K562 (cell line): Measurements from ENCODE around the gene FAM83F. TPM values are rescaled to one million over a fixed set of nuclear protein-coding genes. Genes with fewer than 3 reads are reported as not detected.

Source experiments
- ARID1B ChIP-seq: fragments of 450-650 bp; IDR thresholded peaks from 2 replicates; pipeline ENCODE4 v1.6.1; 2016; ENCODE audit warnings: antibody characterized with exemption, mild to moderate bottlenecking, inconsistent platforms
- BCOR ChIP-seq: fragments of 450-650 bp; IDR thresholded peaks from 2 replicates; pipeline ENCODE4 v1.6.1; 2016
- CREB3 ChIP-seq: fragments of 450-650 bp; conservative IDR thresholded peaks from 2 replicates; pipeline ENCODE4 v1.6.1; 2016; ENCODE audit warnings: missing genetic modification characterization, low read depth, mild to moderate bottlenecking, missing compliant biosample characterization, moderate library complexity
- CREBBP ChIP-seq: IDR thresholded peaks from one replicate; pipeline ENCODE4 v1.6.1; 2012; ENCODE audit warnings: low read depth, mild to moderate bottlenecking, control low read depth, inconsistent platforms, low read length
- DACH1 ChIP-seq: fragments of 450-650 bp; IDR thresholded peaks from 2 replicates; pipeline ENCODE4 v1.6.1; 2018; ENCODE audit not compliant: partially characterized antibody
- GABPB1 ChIP-seq: sonication (generic); formaldehyde crosslinking; IDR thresholded peaks from 2 replicates; pipeline ENCODE4 v1.8.0; 2022; ENCODE audit warnings: mild to moderate bottlenecking, missing genetic modification reagents
- HES1 ChIP-seq: fragments of 450-650 bp; IDR thresholded peaks from 2 replicates; pipeline ENCODE4 v1.6.1; 2016; ENCODE audit warnings: low read depth, mild to moderate bottlenecking, moderate library complexity
- ZNF280B ChIP-seq: fragments of 250-450 bp; sonication (Bioruptor Pico); IDR thresholded peaks from 2 replicates; pipeline ENCODE4 v1.5.1; 2021; ENCODE audit warnings: mild to moderate bottlenecking
- ZNF408 ChIP-seq: fragments of 250-450 bp; sonication (Bioruptor Pico); IDR thresholded peaks from 2 replicates; pipeline ENCODE4 v1.4.0; 2020; ENCODE audit warnings: low read depth, mild to moderate bottlenecking, moderate library complexity
- ZNF551 ChIP-seq: fragments of 250-450 bp; sonication (Bioruptor Pico); IDR thresholded peaks from 2 replicates; pipeline ENCODE4 v1.5.0; 2021; ENCODE audit warnings: mild to moderate bottlenecking, moderate library complexity
- polyA plus RNA-seq, 8 experiments: library from polyadenylated mRNA; depleted of rRNA in 4 of 8; stranded (reverse) in 5 of 8; unstranded in 3 of 8; fragments of >200 nt; fragmentation: Nextera tagmentation in 2 of 8; fragmentation: Illumina TruSeq in 1 of 8; extraction: Ambion mirVana in 2 of 8; extraction: Trizol in 1 of 8; gene quantifications; 2 replicates each; pipeline versions ENCODE4 v1.2.1 to v1.2.3, GENCODE V29; 2011 to 2014; ENCODE audit warnings: inconsistent platforms in 1 of 8, missing spikeins in 1 of 8
- total RNA-seq, 7 experiments: library from RNA; depleted of rRNA in 6 of 7; stranded (reverse); fragments of >200 nt in 6 of 7; fragmentation: Illumina TruSeq in 2 of 7; extraction: Trizol in 2 of 7; gene quantifications; 2 replicates each; pipeline versions ENCODE4 v1.2.1 to v1.2.3, GENCODE V29; 2011 to 2021; ENCODE audit warnings: low replicate concordance in 1 of 7
- TF ChIP-seq, protein P1 (sequence below): fragments of 450-650 bp; IDR thresholded peaks from 2 replicates; pipeline ENCODE4 v1.6.1; 2018; ENCODE audit not compliant: partially characterized antibody
- TF ChIP-seq, protein P2 (sequence below): fragments of 250-450 bp; sonication (Bioruptor Pico); IDR thresholded peaks from 2 replicates; pipeline ENCODE4 v1.4.0; 2020; ENCODE audit warnings: mild to moderate bottlenecking
- TF ChIP-seq, protein P3 (sequence below): sonication (generic); formaldehyde crosslinking; IDR thresholded peaks from 2 replicates; pipeline ENCODE4 v1.8.0; 2022; ENCODE audit warnings: mild to moderate bottlenecking, missing genetic modification reagents

FAM83F gene
- total and polyA plus RNA-seq, 9 of the 15 experiments (the other 6 are each of a cell fraction or from before 2014, with no cell fraction given): under 0.01 to 0.13 (median 0.04) TPM; not detected in 1

- TF ChIP-seq, protein P1, sequence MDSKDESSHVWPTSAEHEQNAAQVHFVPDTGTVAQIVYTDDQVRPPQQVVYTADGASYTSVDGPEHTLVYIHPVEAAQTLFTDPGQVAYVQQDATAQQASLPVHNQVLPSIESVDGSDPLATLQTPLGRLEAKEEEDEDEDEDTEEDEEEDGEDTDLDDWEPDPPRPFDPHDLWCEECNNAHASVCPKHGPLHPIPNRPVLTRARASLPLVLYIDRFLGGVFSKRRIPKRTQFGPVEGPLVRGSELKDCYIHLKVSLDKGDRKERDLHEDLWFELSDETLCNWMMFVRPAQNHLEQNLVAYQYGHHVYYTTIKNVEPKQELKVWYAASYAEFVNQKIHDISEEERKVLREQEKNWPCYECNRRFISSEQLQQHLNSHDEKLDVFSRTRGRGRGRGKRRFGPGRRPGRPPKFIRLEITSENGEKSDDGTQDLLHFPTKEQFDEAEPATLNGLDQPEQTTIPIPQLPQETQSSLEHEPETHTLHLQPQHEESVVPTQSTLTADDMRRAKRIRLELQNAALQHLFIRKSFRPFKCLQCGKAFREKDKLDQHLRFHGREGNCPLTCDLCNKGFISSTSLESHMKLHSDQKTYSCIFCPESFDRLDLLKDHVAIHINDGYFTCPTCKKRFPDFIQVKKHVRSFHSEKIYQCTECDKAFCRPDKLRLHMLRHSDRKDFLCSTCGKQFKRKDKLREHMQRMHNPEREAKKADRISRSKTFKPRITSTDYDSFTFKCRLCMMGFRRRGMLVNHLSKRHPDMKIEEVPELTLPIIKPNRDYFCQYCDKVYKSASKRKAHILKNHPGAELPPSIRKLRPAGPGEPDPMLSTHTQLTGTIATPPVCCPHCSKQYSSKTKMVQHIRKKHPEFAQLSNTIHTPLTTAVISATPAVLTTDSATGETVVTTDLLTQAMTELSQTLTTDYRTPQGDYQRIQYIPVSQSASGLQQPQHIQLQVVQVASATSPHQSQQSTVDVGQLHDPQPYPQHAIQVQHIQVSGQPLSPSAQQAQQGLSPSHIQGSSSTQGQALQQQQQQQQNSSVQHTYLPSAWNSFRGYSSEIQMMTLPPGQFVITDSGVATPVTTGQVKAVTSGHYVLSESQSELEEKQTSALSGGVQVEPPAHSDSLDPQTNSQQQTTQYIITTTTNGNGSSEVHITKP: peak; percentile 60
- TF ChIP-seq ZNF408 (CRISPR knock-in tag) (no peak), ZNF280B (no peak), DACH1 (no peak), ZNF551 (CRISPR knock-in tag) (no peak), CREBBP (no peak), GABPB1 (0 out of 2 replicates have a peak, but pooled peaks have one; percentile 21), BCOR (no peak), ARID1B (no peak), CREB3 (tag) (no peak), HES1 (no peak; the same call in 1 of the 2 replicates)
- TF ChIP-seq, protein P2, sequence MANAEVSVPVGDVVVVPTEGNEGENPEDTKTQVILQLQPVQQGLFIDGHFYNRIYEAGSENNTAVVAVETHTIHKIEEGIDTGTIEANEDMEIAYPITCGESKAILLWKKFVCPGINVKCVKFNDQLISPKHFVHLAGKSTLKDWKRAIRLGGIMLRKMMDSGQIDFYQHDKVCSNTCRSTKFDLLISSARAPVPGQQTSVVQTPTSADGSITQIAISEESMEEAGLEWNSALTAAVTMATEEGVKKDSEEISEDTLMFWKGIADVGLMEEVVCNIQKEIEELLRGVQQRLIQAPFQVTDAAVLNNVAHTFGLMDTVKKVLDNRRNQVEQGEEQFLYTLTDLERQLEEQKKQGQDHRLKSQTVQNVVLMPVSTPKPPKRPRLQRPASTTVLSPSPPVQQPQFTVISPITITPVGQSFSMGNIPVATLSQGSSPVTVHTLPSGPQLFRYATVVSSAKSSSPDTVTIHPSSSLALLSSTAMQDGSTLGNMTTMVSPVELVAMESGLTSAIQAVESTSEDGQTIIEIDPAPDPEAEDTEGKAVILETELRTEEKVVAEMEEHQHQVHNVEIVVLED: no peak
- TF ChIP-seq, protein P3, sequence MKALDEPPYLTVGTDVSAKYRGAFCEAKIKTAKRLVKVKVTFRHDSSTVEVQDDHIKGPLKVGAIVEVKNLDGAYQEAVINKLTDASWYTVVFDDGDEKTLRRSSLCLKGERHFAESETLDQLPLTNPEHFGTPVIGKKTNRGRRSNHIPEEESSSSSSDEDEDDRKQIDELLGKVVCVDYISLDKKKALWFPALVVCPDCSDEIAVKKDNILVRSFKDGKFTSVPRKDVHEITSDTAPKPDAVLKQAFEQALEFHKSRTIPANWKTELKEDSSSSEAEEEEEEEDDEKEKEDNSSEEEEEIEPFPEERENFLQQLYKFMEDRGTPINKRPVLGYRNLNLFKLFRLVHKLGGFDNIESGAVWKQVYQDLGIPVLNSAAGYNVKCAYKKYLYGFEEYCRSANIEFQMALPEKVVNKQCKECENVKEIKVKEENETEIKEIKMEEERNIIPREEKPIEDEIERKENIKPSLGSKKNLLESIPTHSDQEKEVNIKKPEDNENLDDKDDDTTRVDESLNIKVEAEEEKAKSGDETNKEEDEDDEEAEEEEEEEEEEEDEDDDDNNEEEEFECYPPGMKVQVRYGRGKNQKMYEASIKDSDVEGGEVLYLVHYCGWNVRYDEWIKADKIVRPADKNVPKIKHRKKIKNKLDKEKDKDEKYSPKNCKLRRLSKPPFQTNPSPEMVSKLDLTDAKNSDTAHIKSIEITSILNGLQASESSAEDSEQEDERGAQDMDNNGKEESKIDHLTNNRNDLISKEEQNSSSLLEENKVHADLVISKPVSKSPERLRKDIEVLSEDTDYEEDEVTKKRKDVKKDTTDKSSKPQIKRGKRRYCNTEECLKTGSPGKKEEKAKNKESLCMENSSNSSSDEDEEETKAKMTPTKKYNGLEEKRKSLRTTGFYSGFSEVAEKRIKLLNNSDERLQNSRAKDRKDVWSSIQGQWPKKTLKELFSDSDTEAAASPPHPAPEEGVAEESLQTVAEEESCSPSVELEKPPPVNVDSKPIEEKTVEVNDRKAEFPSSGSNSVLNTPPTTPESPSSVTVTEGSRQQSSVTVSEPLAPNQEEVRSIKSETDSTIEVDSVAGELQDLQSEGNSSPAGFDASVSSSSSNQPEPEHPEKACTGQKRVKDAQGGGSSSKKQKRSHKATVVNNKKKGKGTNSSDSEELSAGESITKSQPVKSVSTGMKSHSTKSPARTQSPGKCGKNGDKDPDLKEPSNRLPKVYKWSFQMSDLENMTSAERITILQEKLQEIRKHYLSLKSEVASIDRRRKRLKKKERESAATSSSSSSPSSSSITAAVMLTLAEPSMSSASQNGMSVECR: no peak
These were observed 49.5 kb downstream of the FAM83F start (continued) for GRCh38 chr22:40044102-40044869.
